GM19455 (cell line): ENCODE results near the gene NBAS.
"Not testable (repeated sequence)": the region's sequence is repeated elsewhere in the genome, so short reads cannot be mapped to it uniquely, and the experiment has no call there.

ENCODE experiments used
- ATAC-seq: cut with Tn5 transposase; IDR thresholded peaks from one replicate; pipeline ENCODE4 v1.9.1; 2021; ENCODE audit not compliant: unreplicated experiment

NBAS gene

DNA sequence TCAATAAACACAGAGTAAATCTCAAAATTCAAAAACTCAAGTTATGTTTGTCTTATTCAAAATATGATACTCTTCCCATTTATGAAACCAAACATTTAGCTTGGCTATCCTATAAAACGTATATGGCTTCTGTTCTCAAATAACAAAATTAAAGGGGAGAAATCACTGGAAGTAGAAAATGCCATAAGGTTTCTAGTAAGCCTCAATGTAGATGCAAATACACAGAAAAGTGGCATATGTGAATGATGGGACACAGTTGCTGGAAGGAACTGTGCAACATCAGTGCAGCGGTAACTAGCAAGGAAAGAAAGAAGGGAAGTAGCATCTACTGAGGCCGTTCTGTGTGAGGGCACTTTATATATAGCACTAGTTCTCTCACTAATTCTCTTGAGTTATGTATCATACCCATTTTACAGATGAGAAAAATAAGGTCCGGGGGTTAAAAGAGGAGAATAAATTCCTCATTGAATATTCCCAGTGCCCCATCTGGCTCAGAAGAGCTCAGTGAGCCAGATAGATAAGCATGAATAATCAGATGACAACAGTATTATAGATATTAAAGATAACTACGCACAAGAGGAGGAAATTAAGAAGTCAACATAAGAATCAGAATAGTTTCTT is 27.2 kb downstream of the NBAS start:
- ATAC-seq, result no peak

DNA sequence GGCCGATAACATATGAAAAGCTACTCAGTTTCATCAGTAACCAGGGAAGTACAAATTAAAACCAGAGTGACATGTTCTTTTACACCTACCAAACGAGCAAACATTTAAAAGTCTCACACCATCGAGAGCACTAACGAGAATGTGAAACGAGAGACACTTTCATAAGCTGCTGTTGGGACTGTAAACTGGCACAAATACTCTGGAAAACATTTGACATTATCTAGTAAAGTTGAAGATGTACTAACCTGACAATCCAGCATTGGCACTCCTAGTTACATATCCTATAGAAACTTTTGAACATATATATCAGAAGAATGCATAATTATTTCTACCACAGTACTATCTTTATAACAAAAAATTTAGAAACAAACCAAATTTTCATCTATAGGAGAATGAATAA is 28.1 kb downstream of the NBAS start:
- no peak for ATAC-seq

DNA sequence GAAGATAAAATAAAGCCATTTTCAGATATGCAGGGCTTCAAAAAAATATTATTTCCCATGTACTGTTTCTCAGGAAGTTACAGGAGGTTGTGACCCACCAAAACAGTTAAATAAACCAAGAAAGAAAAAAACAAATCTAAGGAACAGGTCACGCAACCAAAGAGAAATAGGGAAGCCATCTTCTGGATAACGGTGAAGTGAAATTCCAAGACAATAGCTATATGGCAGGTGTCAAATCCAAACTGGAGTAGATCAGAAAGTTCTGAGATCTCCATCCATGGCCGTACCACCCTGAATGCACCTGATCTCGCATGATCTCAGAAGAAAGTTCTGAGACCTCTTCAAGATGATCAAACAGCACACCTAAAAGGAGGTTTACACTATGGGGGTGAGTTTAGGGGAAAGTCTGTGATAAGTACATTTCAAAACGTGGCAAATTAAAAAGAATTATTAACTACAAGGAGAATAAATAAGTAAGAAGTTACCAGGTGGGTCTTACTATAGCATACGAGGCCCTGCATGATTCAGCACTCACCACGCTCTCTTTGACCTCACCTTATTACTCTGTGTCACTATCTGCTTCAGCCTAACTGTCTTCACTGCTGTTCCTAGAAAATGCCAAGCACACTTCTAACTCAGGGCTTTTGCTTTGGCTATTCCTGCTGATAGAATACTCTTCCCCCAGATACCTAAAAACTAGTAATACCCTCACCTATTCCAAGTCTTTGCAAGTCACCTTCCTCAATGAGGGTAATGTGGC is 29.9 kb downstream of the NBAS start:
- ATAC-seq, result no peak

DNA sequence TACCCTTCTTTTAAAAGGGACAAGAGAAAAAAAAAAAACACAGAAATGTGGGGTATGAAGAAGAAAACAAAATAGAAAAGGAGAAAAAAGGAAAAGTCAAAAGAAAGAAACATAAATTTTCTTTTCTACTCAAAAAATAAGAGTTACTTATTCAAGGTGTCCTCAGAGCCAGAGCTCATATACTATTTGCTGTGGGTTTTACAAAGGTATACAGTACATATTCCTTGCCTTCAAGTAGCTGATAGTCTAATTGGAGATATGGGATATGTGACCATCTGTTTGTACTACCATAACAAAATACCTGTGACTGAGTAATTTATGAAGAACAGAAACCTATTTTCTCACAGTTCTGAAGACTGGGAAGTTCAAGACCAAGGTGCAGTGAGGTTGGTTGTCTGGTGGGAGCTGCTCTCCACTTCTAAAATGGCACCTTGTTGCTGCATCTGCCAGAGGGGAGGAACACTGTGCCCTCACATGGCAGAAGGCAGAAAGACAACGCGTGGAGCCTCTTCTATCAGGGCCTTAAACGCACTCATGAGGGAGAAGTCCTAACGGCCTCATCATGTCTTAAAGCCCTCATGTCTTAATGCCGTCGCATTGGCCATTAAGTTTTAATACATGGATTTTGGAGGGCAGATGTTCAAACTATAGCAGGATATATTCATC is 33.9 kb downstream of the NBAS start:
- ATAC-seq, result no peak

DNA sequence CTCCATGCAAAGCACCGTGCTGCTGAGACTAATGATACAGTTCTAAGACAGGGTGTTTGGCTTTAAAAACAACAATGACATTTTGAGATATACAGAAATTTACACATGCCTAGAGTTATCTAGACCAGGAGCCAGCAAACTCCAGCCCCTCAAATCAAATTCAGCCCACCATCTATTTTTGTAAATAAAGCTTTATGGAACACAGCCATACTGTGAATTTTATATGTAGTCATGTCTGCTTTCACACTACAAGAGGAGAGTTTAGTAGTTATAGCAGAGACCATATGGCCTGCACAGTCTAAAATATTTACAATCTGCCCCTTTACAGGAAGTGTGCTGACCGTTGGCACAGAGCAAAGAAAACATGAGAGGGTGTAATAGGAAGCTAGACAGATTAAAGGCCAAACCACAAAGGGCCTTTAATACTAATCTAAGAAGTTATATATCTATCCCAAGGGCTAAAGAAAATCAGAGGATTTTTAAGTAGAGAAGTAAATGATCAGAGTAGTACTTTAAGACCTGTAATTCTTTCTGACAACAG is 39.4 kb downstream of the NBAS start:
- ATAC-seq, result no peak

DNA sequence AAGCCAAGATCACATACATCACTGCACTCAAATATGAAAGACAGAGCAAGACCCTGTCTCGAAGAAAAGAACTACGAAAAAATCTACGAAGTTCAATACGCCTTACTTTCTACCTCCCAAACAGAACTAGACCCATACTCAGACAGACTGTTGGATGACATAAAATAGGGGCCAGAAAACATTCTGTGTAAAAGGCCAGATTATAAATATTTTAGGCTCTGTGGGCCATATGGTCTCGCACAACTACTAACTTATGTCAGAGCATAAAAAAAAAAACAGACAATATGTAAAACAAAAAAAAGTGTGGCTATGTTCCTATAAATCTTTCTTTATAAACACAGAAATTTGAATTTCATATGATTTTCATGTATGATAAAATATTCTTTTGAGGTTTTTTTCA is 40.8 kb downstream of the NBAS start:
- no peak for ATAC-seq

DNA sequence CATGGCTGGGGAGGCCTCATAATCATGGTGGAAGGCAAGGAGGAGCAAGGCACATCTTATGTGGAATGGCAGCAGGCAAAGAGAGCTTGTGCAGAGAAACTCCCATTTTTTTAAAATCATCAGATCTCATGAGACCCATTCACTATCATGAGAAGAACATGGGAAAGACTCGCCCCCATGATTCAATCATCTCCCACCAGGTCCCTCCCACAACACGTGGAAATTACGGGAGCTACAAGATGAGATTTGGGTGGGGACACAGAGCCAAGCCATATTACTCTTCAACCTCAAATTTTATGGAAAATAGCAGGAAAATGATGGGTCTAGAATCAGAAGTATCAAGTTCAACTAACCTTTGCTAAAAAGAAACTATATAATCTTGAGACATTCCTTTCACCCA is 42.4 kb downstream of the NBAS start:
- not testable (repeated sequence) for ATAC-seq

DNA sequence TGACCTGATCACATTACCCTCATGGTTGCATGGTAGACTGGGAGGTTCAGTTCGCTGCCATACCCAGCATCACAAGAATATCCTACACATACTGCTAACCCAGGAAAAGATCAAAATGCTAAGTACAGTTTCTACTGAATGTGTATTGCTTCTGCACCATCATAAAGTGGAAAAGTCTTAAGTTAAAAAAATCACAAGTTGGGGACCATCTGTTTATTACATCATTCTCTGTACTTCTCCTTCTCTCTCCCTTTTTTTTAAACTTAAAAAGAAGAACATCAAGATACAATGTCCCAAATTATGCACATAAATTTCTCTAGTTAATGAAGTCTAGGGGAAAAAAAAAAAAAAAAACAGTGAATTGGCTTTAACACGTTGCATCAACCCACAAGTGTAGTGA is 43.3 kb downstream of the NBAS start:
- no peak for ATAC-seq

DNA sequence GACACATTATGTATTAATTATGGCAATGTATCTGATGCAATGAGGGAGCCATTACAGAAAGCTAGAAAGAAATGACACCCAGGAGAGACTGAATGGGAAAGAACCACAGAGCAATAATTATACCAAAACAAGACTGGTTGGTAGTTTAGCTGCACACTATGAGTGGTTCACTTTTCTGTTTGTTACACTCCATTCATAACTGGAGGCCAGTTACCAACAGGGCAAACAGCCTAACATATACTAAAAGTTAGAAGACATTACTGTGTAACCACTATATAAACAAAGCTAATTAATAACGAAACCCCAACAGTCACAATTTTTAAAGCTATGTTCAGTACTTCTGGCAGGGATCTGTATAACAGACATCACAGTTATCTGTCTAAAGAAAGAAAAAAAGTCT is 49.4 kb downstream of the NBAS start:
- no peak for ATAC-seq

DNA sequence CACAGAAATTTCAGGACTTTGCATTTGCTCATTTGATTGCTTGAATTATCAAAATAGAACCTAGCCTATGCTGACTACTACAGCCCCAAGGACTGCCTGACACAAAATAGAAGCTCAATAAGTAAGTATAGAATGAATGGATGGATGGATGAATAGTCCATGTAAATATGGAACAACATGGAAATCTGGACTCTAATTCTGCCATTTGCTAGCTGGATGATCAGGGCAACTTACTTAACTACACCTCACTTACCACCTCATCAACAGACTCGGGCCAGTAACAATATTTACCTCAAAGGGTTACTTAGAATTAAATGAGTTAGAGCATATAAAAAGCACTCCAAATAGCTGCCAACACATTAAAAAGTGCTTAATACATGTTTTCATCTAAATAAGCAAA is 50.6 kb downstream of the NBAS start:
- ATAC-seq, result no peak

DNA sequence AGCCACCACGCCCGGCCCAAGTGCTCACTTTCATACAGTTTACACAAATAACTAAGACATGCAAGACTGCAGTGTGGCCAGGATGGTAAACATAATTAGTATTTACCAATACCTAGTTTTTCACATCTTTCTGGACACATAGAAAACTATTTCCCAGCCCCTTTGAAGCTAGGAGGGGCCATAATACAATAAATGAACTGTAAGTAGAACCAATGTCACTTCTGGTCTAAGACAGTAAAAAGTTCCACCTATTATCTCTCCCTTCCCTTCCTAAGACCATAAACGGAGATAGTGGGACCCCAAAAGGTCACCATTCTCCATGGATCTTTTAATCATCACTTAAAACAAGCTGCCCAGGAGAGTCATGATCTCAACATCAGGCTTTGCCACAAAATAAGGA is 51.0 kb downstream of the NBAS start:
- ATAC-seq, result no peak

DNA sequence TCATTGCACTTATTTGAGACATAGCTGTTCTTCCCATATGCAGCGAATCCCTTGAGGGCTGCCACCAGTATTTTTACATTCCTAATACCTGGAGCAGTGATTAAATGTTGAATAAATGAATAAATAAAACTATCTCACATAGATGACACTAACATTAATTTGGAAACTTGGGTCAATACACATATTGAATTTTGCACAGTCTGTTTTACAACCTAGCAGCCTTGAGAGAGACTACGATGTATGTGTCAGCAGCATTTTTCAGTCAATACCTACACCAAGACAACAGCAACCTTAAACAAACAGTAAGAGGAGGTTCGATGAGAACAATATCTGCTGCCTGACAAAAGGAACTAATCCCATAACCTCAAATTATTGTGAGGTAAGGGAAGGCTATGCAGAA is 53.4 kb downstream of the NBAS start:
- ATAC-seq, result no peak

DNA sequence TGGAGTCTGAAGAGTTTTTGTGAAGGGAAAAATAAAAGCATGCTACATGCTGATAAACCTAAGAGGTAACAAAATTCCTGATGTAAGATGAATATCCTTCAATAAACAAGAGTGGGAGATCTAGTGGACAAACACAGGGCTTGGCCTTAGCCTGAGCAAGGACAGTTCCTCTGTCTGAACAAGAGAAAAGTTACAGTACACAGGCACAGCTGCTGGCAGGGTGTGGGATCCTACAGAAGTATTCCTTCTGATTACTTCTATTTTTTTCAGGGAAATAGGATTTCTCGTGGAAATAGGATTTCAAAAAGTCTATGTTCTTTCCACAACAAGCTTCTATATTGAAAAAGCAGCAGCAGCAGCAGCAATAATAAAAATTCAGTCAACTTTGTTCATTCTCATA is 54.1 kb downstream of the NBAS start:
- no peak for ATAC-seq

DNA sequence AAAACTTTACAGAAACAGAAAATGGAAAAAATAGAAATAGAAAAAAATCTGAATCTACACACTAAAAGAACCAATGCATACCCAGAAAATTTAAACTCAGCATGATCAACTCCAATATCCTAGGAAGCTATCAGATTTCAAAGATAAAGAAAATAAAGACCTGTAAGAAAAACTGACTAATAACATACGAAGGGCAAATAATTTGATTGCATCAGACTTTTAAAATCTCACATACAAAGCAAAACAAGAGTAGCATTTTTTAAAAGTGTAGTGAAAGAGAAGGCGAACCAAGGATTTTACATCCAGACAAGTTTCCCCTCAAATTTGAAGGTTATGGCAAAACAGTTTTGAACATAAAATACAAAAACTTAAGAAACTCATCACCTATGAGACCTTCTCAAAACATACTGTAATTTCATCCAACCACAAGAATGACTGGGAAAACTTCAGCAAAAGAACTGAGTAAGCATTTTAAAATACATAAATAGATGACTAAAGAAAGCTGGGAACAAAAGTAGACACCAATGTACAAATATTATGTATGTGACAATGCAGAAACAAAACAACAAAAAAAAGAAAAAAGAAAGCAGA is 54.8 kb downstream of the NBAS start:
- ATAC-seq, result no peak

DNA sequence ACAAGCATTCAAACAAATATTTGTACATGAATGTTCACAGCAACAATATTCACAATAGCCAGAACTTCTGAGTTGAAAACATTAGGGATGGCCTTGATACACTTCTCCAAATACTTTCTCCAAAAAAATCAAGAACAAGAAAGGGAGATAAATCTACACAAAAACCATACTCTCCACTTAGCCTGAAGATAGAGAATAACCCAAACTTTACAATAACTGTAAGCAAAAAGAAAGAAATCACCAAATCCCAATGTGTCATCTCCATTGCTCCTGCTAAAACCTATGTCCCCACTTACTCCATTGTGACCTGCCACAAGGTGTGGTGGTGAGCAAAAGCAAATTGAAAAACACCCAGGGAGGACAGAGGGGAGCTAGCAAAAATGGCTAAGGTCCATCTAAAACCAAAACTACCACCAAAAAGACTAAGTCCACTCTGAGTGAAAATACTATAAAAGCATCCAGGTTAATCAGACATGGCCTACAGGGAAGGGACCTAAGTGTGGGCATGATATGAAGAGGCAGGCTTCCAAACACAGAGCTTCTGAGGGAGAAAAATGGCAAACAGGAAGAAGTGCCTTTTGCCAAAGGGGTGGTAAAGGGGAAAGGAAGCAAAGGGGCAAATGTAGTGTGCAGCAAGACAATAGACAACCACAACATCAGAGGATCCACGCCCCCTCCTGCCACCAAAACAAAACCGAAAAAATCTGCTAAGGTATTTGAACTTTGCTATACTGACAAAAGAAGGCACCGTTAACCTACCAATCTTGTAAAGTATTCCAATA is 56.1 kb downstream of the NBAS start:
- ATAC-seq, result no peak

DNA sequence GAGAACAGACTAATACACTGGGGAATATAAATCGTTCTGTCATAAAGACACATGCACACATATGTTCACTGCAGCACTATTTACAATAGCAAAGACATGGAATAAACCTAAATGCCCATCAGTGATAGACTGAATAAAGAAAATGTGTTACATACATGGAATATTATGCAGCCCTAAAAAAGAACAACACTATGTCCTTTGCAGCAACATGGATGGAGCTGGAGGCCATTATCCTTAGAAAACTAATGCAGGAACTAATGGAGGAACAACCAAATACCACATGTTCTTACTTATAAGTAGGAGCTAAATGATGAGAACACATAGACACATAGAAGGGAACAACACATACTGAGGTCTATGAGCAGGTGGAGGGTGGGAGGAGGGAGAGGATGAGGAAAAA is 61.9 kb downstream of the NBAS start:
- not testable (repeated sequence) for ATAC-seq

DNA sequence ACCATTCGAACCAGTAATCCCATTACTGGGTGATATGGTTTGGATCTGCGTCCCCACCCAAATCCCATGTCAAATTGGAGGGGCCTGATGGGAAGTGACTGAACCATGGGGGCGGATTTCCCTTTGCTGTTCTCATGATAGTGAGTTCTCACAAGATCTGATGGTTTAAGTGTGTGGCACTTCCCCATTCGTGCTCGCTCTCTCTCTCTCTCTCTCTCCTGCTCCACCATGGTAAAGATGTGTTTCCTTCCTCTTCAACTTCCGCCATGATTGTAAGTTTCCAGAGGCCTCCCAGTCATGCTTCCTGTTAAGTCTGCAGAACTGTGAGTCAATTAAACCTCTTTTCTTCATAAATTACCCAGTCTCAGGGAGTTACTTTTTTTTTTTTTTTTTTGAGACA is 62.6 kb downstream of the NBAS start:
- no peak for ATAC-seq

DNA sequence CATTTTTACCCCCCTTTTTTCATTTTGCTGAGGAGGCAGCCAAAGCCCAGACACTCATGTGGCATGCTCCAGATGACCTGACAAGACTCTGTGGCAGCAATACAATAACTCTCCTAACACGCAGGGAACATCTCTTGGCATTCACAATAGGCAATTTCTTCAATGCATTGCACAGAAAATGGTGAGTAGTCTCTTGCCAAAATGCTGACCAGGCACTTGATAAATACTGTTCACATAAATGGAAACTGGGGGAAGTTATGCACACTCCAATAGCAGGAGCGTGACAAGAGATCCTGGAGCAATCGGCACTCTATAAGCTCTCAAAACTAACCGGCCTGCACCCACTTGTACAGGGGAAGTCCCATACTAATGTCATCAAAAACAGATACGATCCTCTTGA is 66.3 kb downstream of the NBAS start:
- no peak for ATAC-seq

DNA sequence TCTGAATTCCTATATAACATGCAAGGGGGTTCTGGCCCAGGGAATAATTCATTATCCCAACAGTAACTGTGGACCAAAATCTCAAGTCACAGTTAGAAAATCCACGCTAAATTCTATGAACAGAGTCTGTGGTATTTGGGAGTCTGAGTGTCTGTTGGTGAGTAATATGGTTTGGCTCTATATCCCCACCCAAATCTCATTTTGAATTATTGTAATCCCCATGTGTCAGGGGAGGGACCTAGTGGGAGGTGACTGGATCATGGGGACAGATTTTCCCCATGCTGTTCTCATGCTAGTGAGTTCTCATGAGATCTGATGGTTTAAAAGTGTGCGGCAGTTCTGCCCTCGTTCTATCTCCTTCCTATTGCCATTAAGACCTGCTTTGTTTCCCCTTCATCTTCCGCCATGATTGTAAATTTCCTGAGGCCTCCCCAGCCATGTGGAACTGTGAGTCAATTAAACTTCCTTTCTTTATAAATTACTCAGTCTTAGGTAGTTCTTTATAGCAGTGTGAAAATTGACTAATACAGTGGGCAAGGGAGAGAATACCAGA is 68.3 kb downstream of the NBAS start:
- no peak for ATAC-seq

DNA sequence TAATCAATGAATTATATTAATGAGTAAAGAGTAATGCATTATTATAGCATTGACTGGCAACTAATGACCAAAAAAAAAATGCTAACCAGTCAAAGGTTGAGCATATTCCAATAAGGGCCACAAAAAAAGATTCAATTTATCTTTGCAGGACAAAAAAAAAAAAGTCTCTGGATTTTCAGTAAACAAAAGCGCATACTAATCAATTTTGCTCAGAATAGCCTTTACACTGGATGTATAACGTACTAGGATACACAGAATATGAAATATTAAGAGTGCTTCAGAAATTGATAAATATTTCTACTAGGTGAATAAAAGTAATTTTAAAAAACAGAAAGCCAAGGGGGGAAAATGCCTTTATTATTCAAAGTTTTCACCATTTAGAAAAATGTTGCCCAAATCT is 74.4 kb downstream of the NBAS start:
- no peak for ATAC-seq

DNA sequence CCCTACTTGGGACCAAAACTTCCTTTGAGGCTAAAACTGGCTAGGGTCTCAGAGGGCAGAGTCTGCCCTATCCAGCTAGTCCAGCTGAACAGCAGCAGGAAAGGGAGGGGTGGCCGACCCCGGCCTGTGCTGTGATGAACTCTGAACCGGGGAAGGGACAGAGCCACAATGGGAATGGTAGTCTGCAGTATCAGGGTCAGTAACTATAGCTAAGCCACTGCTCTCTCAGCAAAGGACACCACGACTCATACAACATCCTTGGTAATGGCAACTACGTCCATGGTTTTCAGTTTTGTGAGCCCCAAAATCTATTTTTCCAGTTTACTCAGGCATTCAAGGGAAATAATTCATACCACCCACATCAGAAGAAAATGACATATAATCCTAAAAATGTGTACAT is 75.2 kb downstream of the NBAS start:
- no peak for ATAC-seq
